Adrenal gland (tissue), 5 donors: ENCODE results near the gene NOL4L.

Experiments used
- POLR2A ChIP-seq, 2 donors: fragments of 450-650 bp; IDR thresholded peaks; one replicate each; pipeline ENCODE4 v1.6.1; 2017; ENCODE audit warnings: antibody characterized with exemption in 2 of 2, mild to moderate bottlenecking in 2 of 2, moderate library complexity in 1 of 2
- TF ChIP-seq, protein P1 (sequence below), 6 experiments: fragments of 450-650 bp in 4 of 6; fragments of 200-600 bp in 2 of 6; sonication (generic) in 1 of 6; IDR thresholded peaks; 1 replicate in 5 of 6; 2 replicates in 1 of 6; pipeline versions ENCODE4 v1.5.1 to v1.8.0; 2016 to 2021; ENCODE audit warnings: antibody characterized with exemption in 6 of 6, mild to moderate bottlenecking in 2 of 6, moderate library complexity in 1 of 6
- donor health status: DM: no; HTN: no; CAD: no.

DNA sequence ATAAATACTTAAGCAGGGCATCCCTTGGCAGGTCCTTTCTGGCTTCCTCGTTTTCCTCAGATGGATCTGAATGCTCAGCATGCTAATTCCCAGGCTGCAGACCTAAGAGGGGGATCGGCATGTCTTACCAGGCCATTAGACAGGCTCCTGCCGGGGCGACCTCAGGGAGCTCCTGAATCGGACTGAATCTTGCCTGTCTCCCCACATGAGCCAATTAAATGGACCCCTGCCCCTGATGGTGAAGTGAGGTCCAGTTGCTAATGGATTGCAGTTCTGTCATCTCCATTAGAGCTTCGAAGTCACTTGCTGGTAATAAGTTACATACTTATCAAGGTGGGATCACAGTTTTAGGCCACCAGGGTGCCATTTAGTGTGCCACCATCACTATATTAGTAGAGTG, 51.4 kb downstream of the NOL4L start:
- TF ChIP-seq, protein P1, sequence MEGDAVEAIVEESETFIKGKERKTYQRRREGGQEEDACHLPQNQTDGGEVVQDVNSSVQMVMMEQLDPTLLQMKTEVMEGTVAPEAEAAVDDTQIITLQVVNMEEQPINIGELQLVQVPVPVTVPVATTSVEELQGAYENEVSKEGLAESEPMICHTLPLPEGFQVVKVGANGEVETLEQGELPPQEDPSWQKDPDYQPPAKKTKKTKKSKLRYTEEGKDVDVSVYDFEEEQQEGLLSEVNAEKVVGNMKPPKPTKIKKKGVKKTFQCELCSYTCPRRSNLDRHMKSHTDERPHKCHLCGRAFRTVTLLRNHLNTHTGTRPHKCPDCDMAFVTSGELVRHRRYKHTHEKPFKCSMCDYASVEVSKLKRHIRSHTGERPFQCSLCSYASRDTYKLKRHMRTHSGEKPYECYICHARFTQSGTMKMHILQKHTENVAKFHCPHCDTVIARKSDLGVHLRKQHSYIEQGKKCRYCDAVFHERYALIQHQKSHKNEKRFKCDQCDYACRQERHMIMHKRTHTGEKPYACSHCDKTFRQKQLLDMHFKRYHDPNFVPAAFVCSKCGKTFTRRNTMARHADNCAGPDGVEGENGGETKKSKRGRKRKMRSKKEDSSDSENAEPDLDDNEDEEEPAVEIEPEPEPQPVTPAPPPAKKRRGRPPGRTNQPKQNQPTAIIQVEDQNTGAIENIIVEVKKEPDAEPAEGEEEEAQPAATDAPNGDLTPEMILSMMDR (IDR thresholded peaks at IDR 0.05): no peak
- no peak for TF ChIP-seq POLR2A (IDR thresholded peaks at IDR 0.05)
